GM12878 (cell line): Measurements from ENCODE around the gene ZNF581. TPM values are rescaled to one million over a fixed set of nuclear protein-coding genes. Genes with fewer than 3 reads are reported as not detected.

ENCODE experiments used
- ATAC-seq: fragments of 200-7000 bp; cut with Tn5 transposase; 3 replicates; pipeline ENCODE4 v1.9.1; 2020; ENCODE audit warnings: mild to moderate bottlenecking, moderate library complexity
- BruUV-seq: library from RNA; stranded (reverse); fragments of 400-500 nt; replicated peaks from 2 replicates; lab custom pipeline; 2021; lab: Mats Ljungman, UMichigan
- CTCF ChIA-PET: fragments of 300-600 bp; sonication (Branson Sonifier 250); formaldehyde crosslinking; extraction: SDS; loops from one replicate; lab custom pipeline; 2021; ENCODE audit warnings: inconsistent platforms; lab: Yijun Ruan, JAX
- POLR2A ChIA-PET: fragments of 350-600 bp; formaldehyde crosslinking; extraction: SDS; loops from one replicate; lab custom pipeline; 2021; ENCODE audit warnings: inconsistent platforms; lab: Charles Lee
- RAD21 ChIA-PET: fragments of 300-600 bp; sonication (Branson Sonifier 250); formaldehyde crosslinking; loops from one replicate; lab custom pipeline; 2023; ENCODE audit warnings: antibody characterized with exemption; ENCODE audit not compliant: unreplicated experiment; lab: Charles Lee
- SMC1A ChIA-PET: fragments of 300-600 bp; sonication (Branson Sonifier 250); formaldehyde crosslinking; loops from one replicate; lab custom pipeline; 2023; ENCODE audit not compliant: unreplicated experiment, uncharacterized antibody; lab: Charles Lee
- DNase-seq: peaks from one replicate; pipeline ENCODE4 v3.0.0-alpha.2; 2011; ENCODE audit warnings: low read depth, low spot score
- FAIRE-seq: peaks from 3 replicates; lab custom pipeline; 2011; peaks lifted over from hg19 to GRCh38; lab: Jason Lieb, UNC
- H2AFZ ChIP-seq: 2 replicates; pipeline ENCODE4 v1.6.0; 2011; ENCODE audit warnings: low read depth, low read length, control low read depth; ENCODE audit not compliant: control insufficient read depth
- H3K27ac ChIP-seq: 2 replicates; pipeline ENCODE4 v1.5.1; 2011; ENCODE audit warnings: control low read depth; ENCODE audit not compliant: control insufficient read depth, insufficient read depth
- H3K27me3 ChIP-seq, 2 experiments: replicated peaks in 1 of 2; 2 replicates each; pipeline versions ENCODE4 v1.6.0 to v1.6.1; 2011; ENCODE audit warnings: low read length in 1 of 2; ENCODE audit not compliant: control insufficient read depth in 2 of 2, insufficient read depth in 2 of 2
- H3K36me3 ChIP-seq, 2 experiments: 2 replicates each; pipeline ENCODE4 v1.5.1; 2011; ENCODE audit warnings: low read length in 1 of 2; ENCODE audit not compliant: control insufficient read depth in 2 of 2, insufficient read depth in 2 of 2
- H3K4me1 ChIP-seq: 2 replicates; pipeline ENCODE4 v1.6.1; 2011; ENCODE audit warnings: mild to moderate bottlenecking, low read length, moderate library complexity, mixed read lengths; ENCODE audit not compliant: control insufficient read depth, insufficient read depth
- H3K4me2 ChIP-seq: 2 replicates; pipeline ENCODE4 v1.6.0; 2011; ENCODE audit warnings: control low read depth; ENCODE audit not compliant: control insufficient read depth, insufficient read depth
- H3K4me3 ChIP-seq: fragments of 200-600 bp; sonication (generic); 2 replicates; pipeline ENCODE4 v1.5.1; 2016
- H3K79me2 ChIP-seq: 2 replicates; pipeline ENCODE4 v1.6.0; 2011; ENCODE audit warnings: low read length; ENCODE audit not compliant: control insufficient read depth, insufficient read depth
- H3K9ac ChIP-seq: 2 replicates; pipeline ENCODE4 v1.8.0; 2011; ENCODE audit warnings: low read length, control low read depth, mixed read lengths; ENCODE audit not compliant: control insufficient read depth, insufficient read depth
- H3K9me3 ChIP-seq: replicated peaks from 3 replicates; pipeline ENCODE4 v1.5.1; 2011; ENCODE audit warnings: mild to moderate bottlenecking, low read length; ENCODE audit not compliant: control insufficient read depth, insufficient read depth
- H4K20me1 ChIP-seq: 2 replicates; pipeline ENCODE4 v1.6.0; 2011; ENCODE audit not compliant: control insufficient read depth, insufficient read depth
- ATF7 ChIP-seq: fragments of 450-650 bp; IDR thresholded peaks from 2 replicates; pipeline ENCODE4 v1.6.1; 2016; ENCODE audit warnings: low read depth, mild to moderate bottlenecking
- CBFB ChIP-seq: IDR thresholded peaks from 2 replicates; pipeline ENCODE4 v1.6.1; 2016; ENCODE audit warnings: antibody characterized with exemption, low read depth
- CHD1 ChIP-seq: IDR thresholded peaks from 2 replicates; pipeline ENCODE4 v1.6.1; 2012; ENCODE audit warnings: low read depth, low read length, improper control_type of control experiment
- NFIC ChIP-seq: IDR thresholded peaks from 2 replicates; pipeline ENCODE4 v1.6.1; 2012; ENCODE audit warnings: low read depth, mild to moderate bottlenecking, inconsistent platforms, low read length, moderate library complexity
- WGBS: methylation state at CpG from one replicate; pipeline ENCODE4 v1.1.6; 2016; ENCODE audit warnings: low lambda C conversion rate; ENCODE audit not compliant: insufficient replicate concordance, insufficient coverage; ENCODE audit errors: missing lambda C conversion rate; 5-methylcytosine and 5-hydroxymethylcytosine counted together
- in situ Hi-C: fragments of 300-500 bp; cut with MboI; formaldehyde crosslinking; loops from 9 replicates; pipeline ENCODE4 v1.14.3; 2018; ENCODE audit warnings: mixed read lengths
- intact Hi-C: fragments of 100-400 bp; cut with micrococcal nuclease; formaldehyde crosslinking; loops from one replicate; pipeline ENCODE4 v1.14.2; 2022; ENCODE audit not compliant: unreplicated experiment
- polyA plus RNA-seq, 11 experiments: library from polyadenylated mRNA; depleted of rRNA in 4 of 11; unstranded in 6 of 11; stranded (reverse) in 5 of 11; fragments of >200 nt; fragmentation: Nextera tagmentation in 4 of 11; fragmentation: Illumina TruSeq in 1 of 11; extraction: Ambion mirVana in 4 of 11; extraction: Trizol in 1 of 11; gene quantifications; 1 replicate in 1 of 11; 2 replicates in 10 of 11; pipeline versions ENCODE4 v1.2.1 to v1.2.3, GENCODE V29; 2011 to 2016; ENCODE audit warnings: inconsistent platforms in 2 of 11, missing spikeins in 2 of 11, low read depth in 1 of 11
- total RNA-seq, 4 experiments: library from RNA; depleted of rRNA in 3 of 4; stranded (reverse); fragments of >200 nt in 3 of 4; fragmentation: Illumina TruSeq in 1 of 4; extraction: Trizol in 1 of 4; gene quantifications; 2 replicates each; pipeline versions ENCODE4 v1.2.1 to v1.2.3, GENCODE V29; 2013 to 2021
- TF ChIP-seq, protein P1 (sequence below): fragments of 450-650 bp; IDR thresholded peaks from 2 replicates; pipeline ENCODE4 v1.6.1; 2016; ENCODE audit warnings: mild to moderate bottlenecking, moderate library complexity, borderline replicate concordance
- TF ChIP-seq, protein P2 (sequence below), 3 experiments: IDR thresholded peaks in 2 of 3; conservative IDR thresholded peaks in 1 of 3; 2 replicates each; pipeline ENCODE4 v1.5.1; 2011; ENCODE audit warnings: low read depth in 3 of 3, low read length in 3 of 3, mild to moderate bottlenecking in 3 of 3, control low read depth in 2 of 3, moderate library complexity in 2 of 3, inconsistent platforms in 1 of 3, mixed read lengths in 1 of 3; ENCODE audit not compliant: control insufficient read depth in 2 of 3, insufficient read depth in 1 of 3; ENCODE audit errors: extremely low read depth in 1 of 3

Gene ZNF581
- total and polyA plus RNA-seq, 10 of the 15 experiments (the other 5 are each of a cell fraction or from before 2014, with no cell fraction given) = 4.7 to 45.4 (median 22.2) TPM

DNA sequence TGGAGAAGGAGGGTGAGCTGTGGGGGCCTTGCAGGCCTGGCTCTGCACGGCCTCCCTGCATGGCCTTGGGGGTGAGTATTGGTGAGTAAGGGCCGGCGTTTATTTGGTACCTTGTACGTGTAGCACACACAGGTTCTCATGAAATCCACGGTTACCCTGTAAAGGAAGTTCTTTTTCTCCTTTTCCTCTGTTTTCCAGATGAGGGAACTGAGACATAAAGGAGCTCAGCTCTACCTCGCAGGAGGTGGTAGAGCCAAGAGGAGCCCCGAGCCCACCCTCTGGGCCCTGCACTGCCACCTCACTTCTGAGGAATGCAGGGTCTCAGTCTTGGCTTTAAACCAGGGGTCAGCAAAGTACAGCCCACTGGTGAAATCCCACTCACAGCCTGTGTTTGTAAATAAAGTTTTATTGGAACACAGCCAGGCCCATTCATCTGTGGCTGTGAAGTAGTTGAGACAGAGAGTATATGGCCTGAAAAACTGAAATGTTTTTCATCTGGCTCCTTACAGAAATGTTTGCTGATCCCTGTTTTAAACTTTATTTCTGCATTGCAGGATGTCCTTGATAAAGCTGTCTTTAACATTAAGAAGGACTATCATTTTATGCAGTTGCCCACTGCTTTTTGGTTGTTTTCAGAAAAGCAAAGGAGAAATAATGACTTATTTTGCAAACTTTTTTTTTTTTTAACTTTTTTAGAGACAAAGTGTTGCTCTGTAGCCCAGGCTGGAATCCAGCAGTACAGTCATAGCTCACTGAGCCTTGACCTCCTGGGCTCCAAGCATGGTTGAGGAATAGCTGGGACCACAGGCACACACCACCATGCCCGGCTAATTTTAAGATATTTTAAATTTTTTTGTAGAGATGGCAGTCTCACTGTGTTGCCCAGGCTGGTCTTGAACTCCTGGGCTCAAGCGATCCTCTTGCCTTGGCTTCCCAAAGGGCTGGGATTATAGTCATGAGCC is 38.0 kb downstream of the ZNF581 start:
- intact Hi-C loops = no loop called here
- TF ChIP-seq, protein P1, sequence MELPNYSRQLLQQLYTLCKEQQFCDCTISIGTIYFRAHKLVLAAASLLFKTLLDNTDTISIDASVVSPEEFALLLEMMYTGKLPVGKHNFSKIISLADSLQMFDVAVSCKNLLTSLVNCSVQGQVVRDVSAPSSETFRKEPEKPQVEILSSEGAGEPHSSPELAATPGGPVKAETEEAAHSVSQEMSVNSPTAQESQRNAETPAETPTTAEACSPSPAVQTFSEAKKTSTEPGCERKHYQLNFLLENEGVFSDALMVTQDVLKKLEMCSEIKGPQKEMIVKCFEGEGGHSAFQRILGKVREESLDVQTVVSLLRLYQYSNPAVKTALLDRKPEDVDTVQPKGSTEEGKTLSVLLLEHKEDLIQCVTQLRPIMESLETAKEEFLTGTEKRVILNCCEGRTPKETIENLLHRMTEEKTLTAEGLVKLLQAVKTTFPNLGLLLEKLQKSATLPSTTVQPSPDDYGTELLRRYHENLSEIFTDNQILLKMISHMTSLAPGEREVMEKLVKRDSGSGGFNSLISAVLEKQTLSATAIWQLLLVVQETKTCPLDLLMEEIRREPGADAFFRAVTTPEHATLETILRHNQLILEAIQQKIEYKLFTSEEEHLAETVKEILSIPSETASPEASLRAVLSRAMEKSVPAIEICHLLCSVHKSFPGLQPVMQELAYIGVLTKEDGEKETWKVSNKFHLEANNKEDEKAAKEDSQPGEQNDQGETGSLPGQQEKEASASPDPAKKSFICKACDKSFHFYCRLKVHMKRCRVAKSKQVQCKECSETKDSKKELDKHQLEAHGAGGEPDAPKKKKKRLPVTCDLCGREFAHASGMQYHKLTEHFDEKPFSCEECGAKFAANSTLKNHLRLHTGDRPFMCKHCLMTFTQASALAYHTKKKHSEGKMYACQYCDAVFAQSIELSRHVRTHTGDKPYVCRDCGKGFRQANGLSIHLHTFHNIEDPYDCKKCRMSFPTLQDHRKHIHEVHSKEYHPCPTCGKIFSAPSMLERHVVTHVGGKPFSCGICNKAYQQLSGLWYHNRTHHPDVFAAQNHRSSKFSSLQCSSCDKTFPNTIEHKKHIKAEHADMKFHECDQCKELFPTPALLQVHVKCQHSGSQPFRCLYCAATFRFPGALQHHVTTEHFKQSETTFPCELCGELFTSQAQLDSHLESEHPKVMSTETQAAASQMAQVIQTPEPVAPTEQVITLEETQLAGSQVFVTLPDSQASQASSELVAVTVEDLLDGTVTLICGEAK = peak; percentile 86
- TF ChIP-seq CHD1 (no peak), ATF7 (no peak), NFIC (no peak), CBFB (no peak)
- TF ChIP-seq, protein P2, sequence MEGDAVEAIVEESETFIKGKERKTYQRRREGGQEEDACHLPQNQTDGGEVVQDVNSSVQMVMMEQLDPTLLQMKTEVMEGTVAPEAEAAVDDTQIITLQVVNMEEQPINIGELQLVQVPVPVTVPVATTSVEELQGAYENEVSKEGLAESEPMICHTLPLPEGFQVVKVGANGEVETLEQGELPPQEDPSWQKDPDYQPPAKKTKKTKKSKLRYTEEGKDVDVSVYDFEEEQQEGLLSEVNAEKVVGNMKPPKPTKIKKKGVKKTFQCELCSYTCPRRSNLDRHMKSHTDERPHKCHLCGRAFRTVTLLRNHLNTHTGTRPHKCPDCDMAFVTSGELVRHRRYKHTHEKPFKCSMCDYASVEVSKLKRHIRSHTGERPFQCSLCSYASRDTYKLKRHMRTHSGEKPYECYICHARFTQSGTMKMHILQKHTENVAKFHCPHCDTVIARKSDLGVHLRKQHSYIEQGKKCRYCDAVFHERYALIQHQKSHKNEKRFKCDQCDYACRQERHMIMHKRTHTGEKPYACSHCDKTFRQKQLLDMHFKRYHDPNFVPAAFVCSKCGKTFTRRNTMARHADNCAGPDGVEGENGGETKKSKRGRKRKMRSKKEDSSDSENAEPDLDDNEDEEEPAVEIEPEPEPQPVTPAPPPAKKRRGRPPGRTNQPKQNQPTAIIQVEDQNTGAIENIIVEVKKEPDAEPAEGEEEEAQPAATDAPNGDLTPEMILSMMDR (IDR thresholded peaks at IDR 0.05 in 2 of 3, conservative IDR thresholded peaks at IDR 0.05 in 1 of 3; ENCODE audit: control insufficient read depth in 2 of 3, extremely low read depth in 1 of 3, insufficient read depth in 1 of 3, low read depth in 3 of 3, low read length in 3 of 3) = no peak
- POLR2A ChIA-PET = no interaction called here
- Histone ChIP-seq H2AFZ (no peak overlapping the region), H3K4me1 (peaks cover 29% of the 10 kb centered on the region), H3K4me2 (no peak overlapping the region), H3K79me2 (peaks cover 55% of the 10 kb centered on the region), H3K27ac (no peak overlapping the region), H4K20me1 (peaks cover 9% of the 10 kb centered on the region), H3K4me3 (no peak overlapping the region), H3K9me3 (no peaks in the 10 kb centered on the region), H3K27me3 (no peaks in the 10 kb centered on the region), H3K9ac (no peak overlapping the region), H3K36me3 (peaks cover 26% of the 10 kb centered on the region in 2 experiments)
- no peak for FAIRE-seq
- CTCF ChIA-PET = interaction anchor here (0.5 to 1.2 kb wide), 4 partner anchors 24 to 319 kb away, joined by 3 to 4 read pairs (median 3); no protein-coding TSS in a partner anchor
- no peak for DNase-seq
- ATAC-seq = no peak
- in situ Hi-C loops = no loop called here
- RAD21 ChIA-PET = interaction anchor here (0.5 to 1.2 kb wide), 2 partner anchors 27 to 49 kb away, joined by 3 to 5 read pairs; partner anchors contain the start of gene U2AF2
- SMC1A ChIA-PET = no interaction called here
- no TSS peak for BruUV-seq
- WGBS = 91% methylated on average over 9 of the region's 9 CpGs
